Activated CD4-positive, alpha-beta T cell treated with anti-CD3 and anti-CD28 coated beads, Interleukin-2, amount 50 U/mL, for 16 hours (primary cell): ENCODE results near the gene STAT4.

Experiments used
- DNase-seq: peaks from one replicate; pipeline ENCODE4 v3.0.0-alpha.2; 2020

The STAT4 gene

GRCh38 chr2:191173206-191173605, 22.4 kb upstream of the STAT4 start:
- DNase-seq: no peak

GRCh38 chr2:191171708-191172355, 21.0 kb upstream of the STAT4 start:
- DNase-seq: no peak

- DNase-seq: no peak
These were observed 20.5 kb upstream of the STAT4 start for GRCh38 chr2:191171286-191171685.

- peak; percentile 45 for DNase-seq
These were observed 20.0 kb upstream of the STAT4 start for GRCh38 chr2:191170773-191171172.

- no peak for DNase-seq
These were observed 19.5 kb upstream of the STAT4 start for GRCh38 chr2:191170301-191170636.

- no peak for DNase-seq
These were observed 18.9 kb upstream of the STAT4 start for GRCh38 chr2:191169456-191170300.

- DNase-seq: no peak
These were observed 17.0 kb upstream of the STAT4 start for GRCh38 chr2:191167766-191168165.

GRCh38 chr2:191166756-191167445, 16.1 kb upstream of the STAT4 start:
- DNase-seq: no peak

- DNase-seq: no peak
These were observed 15.4 kb upstream of the STAT4 start for GRCh38 chr2:191166111-191166755.

GRCh38 chr2:191165176-191165643, 14.4 kb upstream of the STAT4 start:
- peak; percentile 48 for DNase-seq

GRCh38 chr2:191158747-191159146, 8.0 kb upstream of the STAT4 start:
- DNase-seq: no peak

GRCh38 chr2:191158193-191158592, 7.4 kb upstream of the STAT4 start:
- no peak for DNase-seq

GRCh38 chr2:191155608-191156071, 4.8 kb upstream of the STAT4 start:
- DNase-seq: peak; percentile 53

GRCh38 chr2:191153716-191154115, 2.9 kb upstream of the STAT4 start:
- DNase-seq: no peak

- DNase-seq: peak; percentile 58
These were observed 1.9 kb upstream of the STAT4 start for GRCh38 chr2:191152482-191153240.

- no peak for DNase-seq
These were observed 537 bp upstream of the STAT4 start for GRCh38 chr2:191151331-191151730.

- DNase-seq: peak; percentile 31
These were observed 579 bp downstream of the STAT4 start for GRCh38 chr2:191150230-191150599.

GRCh38 chr2:191149391-191149790, 1.4 kb downstream of the STAT4 start:
- DNase-seq: no peak

- peak; percentile 32 for DNase-seq
These were observed 2.0 kb downstream of the STAT4 start for GRCh38 chr2:191148791-191149190.

GRCh38 chr2:191148281-191148680, 2.5 kb downstream of the STAT4 start:
- no peak for DNase-seq

GRCh38 chr2:191145769-191146471, 4.9 kb downstream of the STAT4 start:
- no peak for DNase-seq

- DNase-seq: no peak
These were observed 6.6 kb downstream of the STAT4 start for GRCh38 chr2:191144217-191144616.
